H9 (cell line): ENCODE data around the gene ELAVL4. TPM values are rescaled to one million over a fixed set of nuclear protein-coding genes. Genes with fewer than 3 reads are reported as not detected.

Experiments
- DNase-seq: peaks from one replicate; pipeline ENCODE4 v3.0.0-alpha.2; 2017
- H2AFZ ChIP-seq: one replicate; pipeline ENCODE4 v1.6.1; 2013; ENCODE audit warnings: mild to moderate bottlenecking, low read length, control low read depth, moderate library complexity
- H2AK5ac ChIP-seq: 2 replicates; pipeline ENCODE4 v1.6.1; 2013; ENCODE audit warnings: low read length, control low read depth, mixed read lengths; ENCODE audit not compliant: insufficient read length
- H2BK120ac ChIP-seq: one replicate; pipeline ENCODE4 v1.6.1; 2013; ENCODE audit warnings: low read depth, mild to moderate bottlenecking, low read length, control low read depth, inconsistent platforms; ENCODE audit not compliant: poor library complexity, severe bottlenecking
- H2BK12ac ChIP-seq: 2 replicates; pipeline ENCODE4 v1.6.1; 2013; ENCODE audit warnings: low read length, control low read depth, mixed read lengths, low read depth; ENCODE audit not compliant: insufficient read length
- H2BK15ac ChIP-seq: 2 replicates; pipeline ENCODE4 v1.6.1; 2013; ENCODE audit warnings: low read depth, low read length, control low read depth
- H2BK20ac ChIP-seq: one replicate; pipeline ENCODE4 v1.6.1; 2013; ENCODE audit warnings: low read depth, mild to moderate bottlenecking, low read length, control low read depth, inconsistent platforms; ENCODE audit not compliant: poor library complexity, severe bottlenecking
- H2BK5ac ChIP-seq: 2 replicates; pipeline ENCODE4 v1.6.1; 2013; ENCODE audit warnings: low read length, control low read depth, mixed read lengths; ENCODE audit not compliant: insufficient read length
- H3K14ac ChIP-seq: 2 replicates; pipeline ENCODE4 v1.6.1; 2013; ENCODE audit warnings: low read length, control low read depth; ENCODE audit not compliant: insufficient read depth
- H3K18ac ChIP-seq: 2 replicates; pipeline ENCODE4 v1.6.1; 2013; ENCODE audit warnings: low read depth, mild to moderate bottlenecking, mixed read lengths, low read length, control low read depth; ENCODE audit not compliant: insufficient read length
- H3K23ac ChIP-seq: 2 replicates; pipeline ENCODE4 v1.6.1; 2013; ENCODE audit warnings: low read length, control low read depth, mixed read lengths, low read depth; ENCODE audit not compliant: insufficient read length
- H3K23me2 ChIP-seq: 2 replicates; pipeline ENCODE4 v1.6.1; 2013; ENCODE audit warnings: low read depth, mild to moderate bottlenecking, mixed read lengths, low read length, control low read depth; ENCODE audit not compliant: insufficient read length, poor library complexity, severe bottlenecking
- H3K27ac ChIP-seq: 2 replicates; pipeline ENCODE4 v1.5.1; 2013; ENCODE audit warnings: low read length, control low read depth, mixed read lengths, low read depth; ENCODE audit not compliant: insufficient read length
- H3K27me3 ChIP-seq: 2 replicates; pipeline ENCODE4 v1.6.1; 2013; ENCODE audit warnings: low read length, control low read depth, inconsistent platforms; ENCODE audit not compliant: insufficient read depth
- H3K4ac ChIP-seq: 2 replicates; pipeline ENCODE4 v1.6.1; 2013; ENCODE audit warnings: low read depth, mild to moderate bottlenecking, control low read depth, inconsistent platforms, low read length, moderate library complexity
- H3K4me1 ChIP-seq: 2 replicates; pipeline ENCODE4 v1.6.1; 2013; ENCODE audit warnings: low read length, control low read depth, inconsistent platforms; ENCODE audit not compliant: insufficient read depth
- H3K4me2 ChIP-seq: 2 replicates; pipeline ENCODE4 v1.6.1; 2013; ENCODE audit warnings: low read length, control low read depth, mixed read lengths; ENCODE audit not compliant: insufficient read length, insufficient read depth
- H3K56ac ChIP-seq: 2 replicates; pipeline ENCODE4 v1.6.1; 2013; ENCODE audit warnings: low read depth, mild to moderate bottlenecking, mixed read lengths, low read length, control low read depth; ENCODE audit not compliant: insufficient read length
- H3K79me1 ChIP-seq: 2 replicates; pipeline ENCODE4 v1.6.1; 2013; ENCODE audit warnings: low read depth, mild to moderate bottlenecking, moderate library complexity, low read length, control low read depth, inconsistent platforms; ENCODE audit not compliant: insufficient read depth, poor library complexity, severe bottlenecking
- H3K79me2 ChIP-seq: 2 replicates; pipeline ENCODE4 v1.6.1; 2013; ENCODE audit warnings: low read length, control low read depth, inconsistent platforms; ENCODE audit not compliant: insufficient read depth
- H3K9ac ChIP-seq: 2 replicates; pipeline ENCODE4 v1.6.1; 2013; ENCODE audit warnings: low read length, control low read depth, mixed read lengths; ENCODE audit not compliant: insufficient read length; ENCODE audit errors: extremely low read depth
- H3K9me3 ChIP-seq: one replicate; pipeline ENCODE4 v1.6.1; 2013; ENCODE audit warnings: low read depth, low read length, inconsistent platforms; ENCODE audit not compliant: control insufficient read depth
- H3T11ph ChIP-seq: one replicate; pipeline ENCODE4 v1.6.1; 2013; ENCODE audit warnings: mild to moderate bottlenecking, low read length, control low read depth, inconsistent platforms
- H4K20me1 ChIP-seq: one replicate; pipeline ENCODE4 v1.6.1; 2013; ENCODE audit not compliant: control insufficient read depth, insufficient read length, insufficient read depth
- H4K5ac ChIP-seq: 2 replicates; pipeline ENCODE4 v1.6.1; 2013; ENCODE audit warnings: low read depth, mild to moderate bottlenecking, mixed read lengths, low read length, control low read depth; ENCODE audit not compliant: insufficient read length
- H4K8ac ChIP-seq: replicated peaks from 2 replicates; pipeline ENCODE4 v1.6.1; 2013; ENCODE audit warnings: low read length, control low read depth, mixed read lengths, low read depth; ENCODE audit not compliant: insufficient read length
- H4K91ac ChIP-seq: 2 replicates; pipeline ENCODE4 v1.6.1; 2013; ENCODE audit warnings: low read depth, mild to moderate bottlenecking, moderate library complexity, mixed read lengths, low read length, control low read depth; ENCODE audit not compliant: insufficient read length
- H3K27ac Mint-ChIP-seq, 3 experiments: 2 replicates in 2 of 3; 3 replicates in 1 of 3; pipeline ENCODE4 v1.8.0; 2020 to 2021; ENCODE audit warnings: mixed read lengths in 3 of 3, mild to moderate bottlenecking in 1 of 3, moderate library complexity in 1 of 3
- H3K27me3 Mint-ChIP-seq: 2 replicates; pipeline ENCODE4 v1.8.0; 2021; ENCODE audit warnings: low read depth, mild to moderate bottlenecking, moderate library complexity, mixed read lengths
- H3K36me3 Mint-ChIP-seq, 3 experiments: 2 replicates in 2 of 3; 3 replicates in 1 of 3; pipeline ENCODE4 v1.8.0; 2020 to 2021; ENCODE audit warnings: low read depth in 3 of 3, mixed read lengths in 3 of 3; ENCODE audit not compliant: insufficient read depth in 1 of 3
- H3K4me1 Mint-ChIP-seq, 2 experiments: 2 replicates each; pipeline ENCODE4 v1.8.0; 2020; ENCODE audit warnings: mixed read lengths in 2 of 2
- H3K4me3 Mint-ChIP-seq, 2 experiments: 2 replicates in 1 of 2; 3 replicates in 1 of 2; pipeline ENCODE4 v1.8.0; 2020 to 2021; ENCODE audit warnings: mild to moderate bottlenecking in 2 of 2, mixed read lengths in 2 of 2, moderate library complexity in 1 of 2
- H3K9me3 Mint-ChIP-seq, 2 experiments: 2 replicates in 1 of 2; 3 replicates in 1 of 2; pipeline ENCODE4 v1.8.0; 2020; ENCODE audit warnings: mild to moderate bottlenecking in 2 of 2, mixed read lengths in 2 of 2, moderate library complexity in 1 of 2
- CTCF ChIP-seq: fragments of 200-600 bp; sonication (generic); conservative IDR thresholded peaks from 3 replicates; pipeline ENCODE4 v1.8.0; 2021; ENCODE audit warnings: antibody characterized with exemption, mild to moderate bottlenecking
- WGBS: extraction: QIAGEN DNeasy Blood & Tissue Kit; methylation state at CpG from one replicate; pipeline ENCODE4 v1.1.7; 2013; ENCODE audit warnings: missing lambda C conversion rate, low lambda C conversion rate, mixed read lengths; ENCODE audit not compliant: insufficient read length; ENCODE audit errors: extremely low coverage; 5-methylcytosine and 5-hydroxymethylcytosine counted together
- total RNA-seq: library from RNA; stranded (reverse); gene quantifications from 2 replicates; pipeline ENCODE4 v1.2.1, GENCODE V29; 2021

Gene ELAVL4
- total RNA-seq, 1 experiment from 2014 or later: not detected

GRCh38 chr1:50193002-50193401, 84.3 kb downstream of the ELAVL4 start:
- Mint-ChIP-seq H3K9me3 (peaks cover 0 to 48% of the 10 kb centered on the region in 2 experiments; a peak in 2 of 5 replicates), H3K4me1 (no peaks in the 10 kb centered on the region), H3K27ac (no peak overlapping the region), H3K4me3 (no peak overlapping the region), H3K36me3 (peaks cover 0 to 23% (median 0%) of the 10 kb centered on the region in 3 experiments; a peak in 2 of 7 replicates), H3K27me3 (peaks cover 3% of the 10 kb centered on the region)
- no peak for TF ChIP-seq CTCF
- Histone ChIP-seq H3K56ac (no peak overlapping the region), H4K20me1 (no peaks in the 10 kb centered on the region), H3T11ph (no peak overlapping the region), H2BK120ac (no peak overlapping the region), H3K79me2 (no peaks in the 10 kb centered on the region), H2BK5ac (no peak overlapping the region), H4K5ac (no peak overlapping the region), H3K9me3 (no peaks in the 10 kb centered on the region), H3K14ac (no peak overlapping the region), H3K9ac (no peak overlapping the region), H3K4ac (no peak overlapping the region), H3K23me2 (no peaks in the 10 kb centered on the region), H2AK5ac (no peak overlapping the region), H3K23ac (no peak overlapping the region), H3K4me2 (no peak overlapping the region), H2BK20ac (no peak overlapping the region), H2BK12ac (no peak overlapping the region), H3K27me3 (no peaks in the 10 kb centered on the region), H3K79me1 (no peaks in the 10 kb centered on the region), H3K18ac (no peak overlapping the region), H2BK15ac (no peak overlapping the region), H3K27ac (no peak overlapping the region), H4K8ac (no peak overlapping the region), H3K4me1 (no peaks in the 10 kb centered on the region), H4K91ac (no peak overlapping the region), H2AFZ (no peak overlapping the region)
- no peak for DNase-seq
- WGBS: no CpG with 5 or more reads among the region's 3 CpGs
